ENCODE measurements around the gene STX10. TPM values are rescaled to one million over a fixed set of nuclear protein-coding genes. Genes with fewer than 3 reads are reported as not detected.
A peak's percentile ranks its signal among the peaks of the same experiment; 100 is the strongest.

The STX10 gene
- total and polyA plus RNA-seq, 9 of the 15 experiments (the other 6 are each of a cell fraction or from before 2014, with no cell fraction given) = 0.51 to 66.3 (median 31.0) TPM

DNA sequence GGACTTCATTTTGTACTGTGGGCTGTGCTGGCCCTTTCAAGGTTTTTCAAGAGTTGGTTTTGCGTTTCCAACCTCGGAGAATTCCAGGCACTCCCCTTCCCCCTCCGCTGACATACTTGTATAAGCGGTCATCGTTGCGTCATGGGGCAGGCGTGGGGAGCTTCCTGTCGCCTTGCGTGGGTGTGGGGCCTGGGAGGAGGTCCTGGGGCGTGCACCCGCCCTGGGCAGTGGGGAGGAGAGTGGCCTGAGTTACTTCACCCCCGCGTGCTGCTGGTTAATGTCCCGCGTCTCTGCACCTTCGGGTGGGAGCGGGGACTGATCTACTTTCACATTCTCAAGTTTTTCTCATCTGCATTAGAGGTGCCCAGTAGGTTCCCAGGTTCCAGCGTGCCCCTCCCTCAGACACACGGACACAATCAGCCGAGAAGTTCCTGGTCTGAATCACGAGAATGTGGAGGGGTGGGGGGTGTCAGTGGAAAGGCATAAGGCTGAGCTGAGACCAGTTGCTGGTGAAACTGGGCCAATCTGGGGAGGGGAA lies 4.1 kb upstream of the STX10 start (continued):
- TF ChIP-seq, protein P1, sequence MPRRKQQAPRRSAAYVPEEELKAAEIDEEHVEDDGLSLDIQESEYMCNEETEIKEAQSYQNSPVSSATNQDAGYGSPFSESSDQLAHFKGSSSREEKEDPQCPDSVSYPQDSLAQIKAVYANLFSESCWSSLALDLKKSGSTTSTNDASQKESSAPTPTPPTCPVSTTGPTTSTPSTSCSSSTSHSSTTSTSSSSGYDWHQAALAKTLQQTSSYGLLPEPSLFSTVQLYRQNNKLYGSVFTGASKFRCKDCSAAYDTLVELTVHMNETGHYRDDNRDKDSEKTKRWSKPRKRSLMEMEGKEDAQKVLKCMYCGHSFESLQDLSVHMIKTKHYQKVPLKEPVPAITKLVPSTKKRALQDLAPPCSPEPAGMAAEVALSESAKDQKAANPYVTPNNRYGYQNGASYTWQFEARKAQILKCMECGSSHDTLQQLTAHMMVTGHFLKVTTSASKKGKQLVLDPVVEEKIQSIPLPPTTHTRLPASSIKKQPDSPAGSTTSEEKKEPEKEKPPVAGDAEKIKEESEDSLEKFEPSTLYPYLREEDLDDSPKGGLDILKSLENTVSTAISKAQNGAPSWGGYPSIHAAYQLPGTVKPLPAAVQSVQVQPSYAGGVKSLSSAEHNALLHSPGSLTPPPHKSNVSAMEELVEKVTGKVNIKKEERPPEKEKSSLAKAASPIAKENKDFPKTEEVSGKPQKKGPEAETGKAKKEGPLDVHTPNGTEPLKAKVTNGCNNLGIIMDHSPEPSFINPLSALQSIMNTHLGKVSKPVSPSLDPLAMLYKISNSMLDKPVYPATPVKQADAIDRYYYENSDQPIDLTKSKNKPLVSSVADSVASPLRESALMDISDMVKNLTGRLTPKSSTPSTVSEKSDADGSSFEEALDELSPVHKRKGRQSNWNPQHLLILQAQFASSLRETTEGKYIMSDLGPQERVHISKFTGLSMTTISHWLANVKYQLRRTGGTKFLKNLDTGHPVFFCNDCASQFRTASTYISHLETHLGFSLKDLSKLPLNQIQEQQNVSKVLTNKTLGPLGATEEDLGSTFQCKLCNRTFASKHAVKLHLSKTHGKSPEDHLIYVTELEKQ (CRISPR knock-in tag; IDR thresholded peaks at IDR 0.05) = no peak
- TF ChIP-seq SREBF2 (CRISPR knock-in tag; IDR thresholded peaks at IDR 0.05) (no peak), BMI1 (IDR thresholded peaks at IDR 0.05; ENCODE audit: low read length) (no peak), NRF1 (conservative IDR thresholded peaks at IDR 0.05 in 1 of 2, IDR thresholded peaks at IDR 0.05 in 1 of 2) (peak in 1 of 2 experiments; percentile 30; a peak in 2 of 4 replicates), ZBTB9 (CRISPR knock-in tag; IDR thresholded peaks at IDR 0.05) (no peak), ZFP91 (CRISPR knock-in tag; IDR thresholded peaks at IDR 0.05) (no peak), ATF4 (CRISPR knock-in tag; IDR thresholded peaks at IDR 0.05) (peak; percentile 81), TSC22D4 (tag; IDR thresholded peaks at IDR 0.05) (no peak), ZNF121 (CRISPR knock-in tag; conservative IDR thresholded peaks at IDR 0.05) (no peak), RBM25 (IDR thresholded peaks at IDR 0.05; ENCODE audit: low read depth, low read length, severe bottlenecking) (no peak), PTBP1 (IDR thresholded peaks at IDR 0.05; ENCODE audit: low read depth, low read length) (peak; percentile 35; the same call in 1 of the 2 replicates)
- TF ChIP-seq, protein P2, sequence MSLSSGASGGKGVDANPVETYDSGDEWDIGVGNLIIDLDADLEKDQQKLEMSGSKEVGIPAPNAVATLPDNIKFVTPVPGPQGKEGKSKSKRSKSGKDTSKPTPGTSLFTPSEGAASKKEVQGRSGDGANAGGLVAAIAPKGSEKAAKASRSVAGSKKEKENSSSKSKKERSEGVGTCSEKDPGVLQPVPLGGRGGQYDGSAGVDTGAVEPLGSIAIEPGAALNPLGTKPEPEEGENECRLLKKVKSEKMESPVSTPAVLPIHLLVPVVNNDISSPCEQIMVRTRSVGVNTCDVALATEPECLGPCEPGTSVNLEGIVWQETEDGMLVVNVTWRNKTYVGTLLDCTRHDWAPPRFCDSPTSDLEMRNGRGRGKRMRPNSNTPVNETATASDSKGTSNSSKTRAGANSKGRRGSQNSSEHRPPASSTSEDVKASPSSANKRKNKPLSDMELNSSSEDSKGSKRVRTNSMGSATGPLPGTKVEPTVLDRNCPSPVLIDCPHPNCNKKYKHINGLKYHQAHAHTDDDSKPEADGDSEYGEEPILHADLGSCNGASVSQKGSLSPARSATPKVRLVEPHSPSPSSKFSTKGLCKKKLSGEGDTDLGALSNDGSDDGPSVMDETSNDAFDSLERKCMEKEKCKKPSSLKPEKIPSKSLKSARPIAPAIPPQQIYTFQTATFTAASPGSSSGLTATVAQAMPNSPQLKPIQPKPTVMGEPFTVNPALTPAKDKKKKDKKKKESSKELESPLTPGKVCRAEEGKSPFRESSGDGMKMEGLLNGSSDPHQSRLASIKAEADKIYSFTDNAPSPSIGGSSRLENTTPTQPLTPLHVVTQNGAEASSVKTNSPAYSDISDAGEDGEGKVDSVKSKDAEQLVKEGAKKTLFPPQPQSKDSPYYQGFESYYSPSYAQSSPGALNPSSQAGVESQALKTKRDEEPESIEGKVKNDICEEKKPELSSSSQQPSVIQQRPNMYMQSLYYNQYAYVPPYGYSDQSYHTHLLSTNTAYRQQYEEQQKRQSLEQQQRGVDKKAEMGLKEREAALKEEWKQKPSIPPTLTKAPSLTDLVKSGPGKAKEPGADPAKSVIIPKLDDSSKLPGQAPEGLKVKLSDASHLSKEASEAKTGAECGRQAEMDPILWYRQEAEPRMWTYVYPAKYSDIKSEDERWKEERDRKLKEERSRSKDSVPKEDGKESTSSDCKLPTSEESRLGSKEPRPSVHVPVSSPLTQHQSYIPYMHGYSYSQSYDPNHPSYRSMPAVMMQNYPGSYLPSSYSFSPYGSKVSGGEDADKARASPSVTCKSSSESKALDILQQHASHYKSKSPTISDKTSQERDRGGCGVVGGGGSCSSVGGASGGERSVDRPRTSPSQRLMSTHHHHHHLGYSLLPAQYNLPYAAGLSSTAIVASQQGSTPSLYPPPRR (CRISPR knock-in tag; IDR thresholded peaks at IDR 0.05; ENCODE audit: borderline replicate concordance) = no peak; the same call in 1 of the 2 replicates
- TF ChIP-seq, protein P3, sequence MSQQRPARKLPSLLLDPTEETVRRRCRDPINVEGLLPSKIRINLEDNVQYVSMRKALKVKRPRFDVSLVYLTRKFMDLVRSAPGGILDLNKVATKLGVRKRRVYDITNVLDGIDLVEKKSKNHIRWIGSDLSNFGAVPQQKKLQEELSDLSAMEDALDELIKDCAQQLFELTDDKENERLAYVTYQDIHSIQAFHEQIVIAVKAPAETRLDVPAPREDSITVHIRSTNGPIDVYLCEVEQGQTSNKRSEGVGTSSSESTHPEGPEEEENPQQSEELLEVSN (IDR thresholded peaks at IDR 0.05; ENCODE audit: borderline replicate concordance in 1 of 2, extremely low read depth in 1 of 2, insufficient read depth in 1 of 2, insufficient read length in 1 of 2, low read depth in 1 of 2, low read length in 1 of 2, poor library complexity in 1 of 2, severe bottlenecking in 1 of 2) = peak in 1 of 2 experiments; percentile 9

All from K562 (cell line).